ENCODE results near the gene TNNI3. TPM values are rescaled to one million over a fixed set of nuclear protein-coding genes. Genes with fewer than 3 reads are reported as not detected.
A peak's percentile ranks its signal among the peaks of the same experiment; 100 is the strongest.

The TNNI3 gene
- polyA plus RNA-seq, 1 experiment, result not detected

DNA sequence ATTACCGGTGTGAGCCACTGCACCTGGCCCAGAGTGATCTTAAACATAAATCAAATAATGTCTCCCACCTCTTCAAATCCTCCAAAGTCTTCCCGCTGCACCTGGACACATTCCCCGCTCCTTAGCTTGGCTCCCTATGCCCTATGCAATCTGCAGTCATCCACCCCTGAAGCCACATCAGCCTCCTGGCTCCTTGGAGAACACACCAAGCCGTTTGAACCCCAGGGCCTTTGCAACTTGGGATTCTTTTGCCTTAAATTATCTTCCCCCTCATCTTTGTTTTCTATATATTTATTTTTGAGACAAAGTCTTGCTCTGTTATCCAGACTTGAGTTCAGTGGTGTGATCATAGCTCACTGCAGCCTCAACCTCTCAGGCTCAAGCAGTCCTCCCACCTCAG, 11.6 kb upstream of the TNNI3 start:
- Histone ChIP-seq H3K36me3 (ENCODE audit: control insufficient read depth, insufficient read depth, low read length) (no peaks in the 10 kb centered on the region), H3K4me3 (ENCODE audit: low read depth, low read length) (no peak overlapping the region), H3K27me3 (ENCODE audit: control insufficient read depth, insufficient read depth, low read length) (peaks cover 4% of the 10 kb centered on the region; the same call in 1 of the 2 replicates)
- TF ChIP-seq, protein P1, sequence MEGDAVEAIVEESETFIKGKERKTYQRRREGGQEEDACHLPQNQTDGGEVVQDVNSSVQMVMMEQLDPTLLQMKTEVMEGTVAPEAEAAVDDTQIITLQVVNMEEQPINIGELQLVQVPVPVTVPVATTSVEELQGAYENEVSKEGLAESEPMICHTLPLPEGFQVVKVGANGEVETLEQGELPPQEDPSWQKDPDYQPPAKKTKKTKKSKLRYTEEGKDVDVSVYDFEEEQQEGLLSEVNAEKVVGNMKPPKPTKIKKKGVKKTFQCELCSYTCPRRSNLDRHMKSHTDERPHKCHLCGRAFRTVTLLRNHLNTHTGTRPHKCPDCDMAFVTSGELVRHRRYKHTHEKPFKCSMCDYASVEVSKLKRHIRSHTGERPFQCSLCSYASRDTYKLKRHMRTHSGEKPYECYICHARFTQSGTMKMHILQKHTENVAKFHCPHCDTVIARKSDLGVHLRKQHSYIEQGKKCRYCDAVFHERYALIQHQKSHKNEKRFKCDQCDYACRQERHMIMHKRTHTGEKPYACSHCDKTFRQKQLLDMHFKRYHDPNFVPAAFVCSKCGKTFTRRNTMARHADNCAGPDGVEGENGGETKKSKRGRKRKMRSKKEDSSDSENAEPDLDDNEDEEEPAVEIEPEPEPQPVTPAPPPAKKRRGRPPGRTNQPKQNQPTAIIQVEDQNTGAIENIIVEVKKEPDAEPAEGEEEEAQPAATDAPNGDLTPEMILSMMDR (IDR thresholded peaks at IDR 0.05; ENCODE audit: insufficient read depth, low read depth, low read length), result no peak
- POLR2A ChIA-PET, result no interaction called here
- CTCF ChIA-PET, result interaction anchor here (1.0 to 1.5 kb wide), 3 partner anchors 9 to 28 kb away, joined by 3 to 6 read pairs (median 3); no protein-coding TSS in a partner anchor
- DNase-seq (ENCODE audit: low read depth), result no peak

DNA sequence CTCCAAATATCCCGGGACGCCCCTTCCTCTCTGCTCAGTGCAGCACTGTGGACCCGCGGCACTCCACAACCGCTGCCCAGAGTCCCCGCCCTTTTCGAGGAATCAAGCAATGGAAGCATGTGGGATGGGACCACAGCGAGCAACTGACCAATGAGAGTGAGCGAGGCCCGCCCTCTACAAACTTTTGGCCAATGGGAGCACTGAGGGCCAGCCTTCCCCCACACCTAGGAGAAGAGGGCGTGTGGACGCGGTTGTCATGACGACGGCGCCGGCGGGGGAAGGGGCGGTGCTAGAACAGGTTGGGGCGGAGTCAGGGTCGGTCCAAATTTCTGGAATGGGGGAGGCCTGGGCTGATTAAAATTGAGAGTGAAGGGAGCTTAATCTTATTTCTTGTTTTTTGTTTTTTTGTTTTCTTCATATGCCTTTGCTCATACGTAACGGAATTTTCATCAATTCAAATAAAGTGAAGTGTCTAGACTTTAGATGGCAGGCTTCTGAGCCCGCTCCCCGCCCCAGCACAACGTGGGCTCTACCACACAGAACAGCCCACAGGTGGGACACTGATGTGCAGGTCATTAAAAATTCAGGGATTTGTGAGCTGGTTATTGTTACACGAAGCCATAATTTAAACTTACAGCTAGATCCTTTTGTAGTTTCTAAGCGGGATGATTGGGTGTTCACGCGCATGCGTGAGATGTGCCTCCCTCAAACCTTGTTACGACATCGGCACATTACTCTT, 9.2 kb upstream of the TNNI3 start, which contains the start of gene DNAAF3:
TSS of gene DNAAF3 (minus strand) at position 84 of the 739 bp plus-strand sequence. CDS start 200 bp downstream, outside the sequence.
- Histone ChIP-seq H3K27me3 (ENCODE audit: control insufficient read depth, insufficient read depth, low read length) (peaks cover 9% of the 10 kb centered on the region; the same call in 1 of the 2 replicates), H3K36me3 (ENCODE audit: control insufficient read depth, insufficient read depth, low read length) (no peaks in the 10 kb centered on the region), H3K4me3 (ENCODE audit: low read depth, low read length) (peak within 1 kb of the TSS; percentile 56)
- DNase-seq (ENCODE audit: low read depth), result peak; percentile 84
- ChIA-PET POLR2A (no interaction called here), CTCF (interaction anchor here (0.7 to 2.3 kb wide), 7 partner anchors 17 to 113 kb away, joined by 3 to 14 read pairs (median 4); partner anchors contain the start of genes HSPBP1 and TNNT1)
- TF ChIP-seq, protein P1 (IDR thresholded peaks at IDR 0.05; ENCODE audit: insufficient read depth, low read depth, low read length), result no peak

DNA sequence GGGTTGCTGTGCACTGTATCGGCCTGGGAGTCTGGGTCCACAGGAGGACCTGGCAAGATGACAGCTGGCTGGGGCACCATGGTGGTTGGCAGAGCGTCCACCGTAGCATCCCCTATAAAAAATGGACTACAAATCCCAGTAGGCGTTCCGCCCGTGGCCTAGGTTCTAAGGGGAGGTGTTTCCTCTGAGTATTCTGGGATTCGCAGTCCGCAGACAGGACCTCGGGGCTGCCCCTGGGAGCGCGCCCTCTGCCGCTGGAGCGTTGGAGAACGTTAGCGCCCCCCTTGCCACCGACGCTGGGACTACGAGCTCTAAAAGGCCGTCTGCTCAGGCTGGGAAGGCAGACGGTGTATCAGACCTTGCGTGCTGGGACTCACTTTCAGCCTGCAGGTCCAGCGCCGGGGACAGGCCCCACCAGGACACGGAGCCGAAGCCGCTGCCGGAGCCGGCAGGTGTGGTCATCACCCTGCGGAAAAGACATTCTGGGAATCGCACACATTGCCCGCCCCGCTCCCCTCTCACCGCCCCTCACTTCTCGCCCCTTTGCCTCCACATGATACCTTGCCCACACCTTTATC, 8.5 kb upstream of the TNNI3 start:
- DNase-seq (ENCODE audit: low read depth), result no peak
- TF ChIP-seq, protein P1 (IDR thresholded peaks at IDR 0.05; ENCODE audit: insufficient read depth, low read depth, low read length), result peak; percentile 81
- no peaks in the 10 kb centered on the region for H3K36me3 ChIP-seq (ENCODE audit: control insufficient read depth, insufficient read depth, low read length)
- POLR2A ChIA-PET, result no interaction called here
- peaks cover 10% of the 10 kb centered on the region; the same call in 1 of the 2 replicates for H3K27me3 ChIP-seq (ENCODE audit: control insufficient read depth, insufficient read depth, low read length)
- H3K4me3 ChIP-seq (ENCODE audit: low read depth, low read length), result peak overlapping the region; percentile 56
- CTCF ChIA-PET, result interaction anchor here (0.7 to 2.3 kb wide), 6 partner anchors 17 to 507 kb away, joined by 3 to 14 read pairs (median 4); partner anchors contain the start of gene TNNT1

DNA sequence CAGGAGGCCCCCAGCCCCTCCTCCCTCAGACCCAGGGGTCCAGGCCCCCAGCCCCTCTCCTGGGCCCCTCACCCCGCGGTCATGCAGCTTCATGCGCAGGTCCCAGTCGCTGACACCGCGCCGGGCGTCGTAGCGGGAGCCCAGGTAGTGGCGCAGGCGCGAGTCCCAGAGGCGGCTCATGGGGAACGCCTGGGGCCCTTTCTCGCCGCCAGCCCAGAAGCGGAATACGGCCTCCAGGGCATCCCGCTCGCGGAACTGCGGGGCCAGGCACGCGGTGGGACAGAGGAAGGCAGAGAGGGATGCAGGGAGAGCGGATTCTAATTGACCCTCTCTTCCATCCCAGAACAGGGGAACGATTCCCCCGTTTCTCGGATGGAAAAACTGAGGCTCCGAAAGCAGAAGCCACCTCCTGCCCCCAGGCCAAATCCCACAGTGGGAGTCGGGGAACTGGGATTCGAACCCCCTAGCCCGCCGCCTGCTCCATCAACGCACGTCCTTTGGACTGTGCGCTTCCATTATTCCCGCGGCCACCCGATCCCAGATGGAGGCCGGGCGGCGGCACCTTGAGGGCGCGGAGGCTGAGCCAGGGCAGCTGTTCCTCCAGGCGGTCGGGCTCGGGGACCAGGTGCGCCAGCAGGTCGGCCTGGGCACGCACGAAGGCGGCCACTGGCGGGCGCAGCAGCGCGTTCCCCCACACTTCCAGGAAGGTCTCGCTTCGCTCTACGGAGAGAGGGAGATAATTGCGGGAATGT, 4.2 kb upstream of the TNNI3 start:
- DNase-seq (ENCODE audit: low read depth), result no peak

More for the DNA sequence above, 4.2 kb upstream of the TNNI3 start:
- CTCF ChIA-PET, result interaction anchor here (1.6 to 3.0 kb wide), 6 partner anchors 8 to 74 kb away, joined by 6 to 43 read pairs (median 10); no protein-coding TSS in a partner anchor
- Histone ChIP-seq H3K27me3 (ENCODE audit: control insufficient read depth, insufficient read depth, low read length) (peaks cover 7% of the 10 kb centered on the region; the same call in 1 of the 2 replicates), H3K4me3 (ENCODE audit: low read depth, low read length) (no peak overlapping the region), H3K36me3 (ENCODE audit: control insufficient read depth, insufficient read depth, low read length) (no peaks in the 10 kb centered on the region)
- POLR2A ChIA-PET, result no interaction called here
- TF ChIP-seq, protein P1 (IDR thresholded peaks at IDR 0.05; ENCODE audit: insufficient read depth, low read depth, low read length), result no peak
